PC-3 (cell line): Measurements from ENCODE around the gene DNAH7. TPM values are rescaled to one million over a fixed set of nuclear protein-coding genes. Genes with fewer than 3 reads are reported as not detected.
"Not testable (repeated sequence)": the region's sequence is repeated elsewhere in the genome, so short reads cannot be mapped to it uniquely, and the experiment has no call there.

Experiments used
- ATAC-seq: fragments of 200-7000 bp; cut with Tn5 transposase; 2 replicates; pipeline ENCODE4 v1.9.1; 2020; ENCODE audit warnings: mild to moderate bottlenecking, moderate library complexity
- BruUV-seq: library from RNA; stranded (reverse); fragments of 400-500 nt; replicated peaks from 2 replicates; lab custom pipeline; 2021; lab: Mats Ljungman, UMichigan
- CTCF ChIA-PET: fragments of 300-600 bp; sonication (Branson Sonifier 250); formaldehyde crosslinking; loops from one replicate; lab custom pipeline; 2022; ENCODE audit warnings: antibody characterized with exemption; lab: Charles Lee
- POLR2A ChIA-PET: fragments of 300-600 bp; sonication (Branson Sonifier 250); formaldehyde crosslinking; loops from one replicate; lab custom pipeline; 2022; ENCODE audit warnings: antibody characterized with exemption; ENCODE audit not compliant: unreplicated experiment; lab: Charles Lee
- DNase-seq: peaks from one replicate; pipeline ENCODE4 v3.0.0-alpha.2; 2015
- H2AFZ ChIP-seq: fragments of 300-600 bp; sonication (generic); 2 replicates; pipeline ENCODE4 v1.6.0; 2016; ENCODE audit warnings: antibody characterized with exemption, low read length
- H3F3A ChIP-seq: fragments of 300-600 bp; sonication (generic); one replicate; pipeline ENCODE4 v1.6.0; 2017; ENCODE audit warnings: antibody characterized with exemption, low read length, control low read depth, mild to moderate bottlenecking; ENCODE audit not compliant: unreplicated experiment
- H3K27ac ChIP-seq: fragments of 300-600 bp; sonication (generic); 2 replicates; pipeline ENCODE4 v1.5.1; 2016; ENCODE audit warnings: mild to moderate bottlenecking, low read length
- H3K27me3 ChIP-seq: fragments of 300-600 bp; sonication (generic); 2 replicates; pipeline ENCODE4 v1.6.1; 2016; ENCODE audit warnings: low read length, mixed read lengths
- H3K36me3 ChIP-seq: fragments of 300-600 bp; sonication (generic); 2 replicates; pipeline ENCODE4 v1.6.1; 2016; ENCODE audit warnings: low read depth, mixed run types, low read length, mixed read lengths
- H3K4me1 ChIP-seq: fragments of 300-600 bp; sonication (generic); 2 replicates; pipeline ENCODE4 v1.5.1; 2016; ENCODE audit warnings: low read length; ENCODE audit not compliant: insufficient read depth
- H3K4me2 ChIP-seq: fragments of 300-600 bp; sonication (generic); 2 replicates; pipeline ENCODE4 v1.6.0; 2016; ENCODE audit warnings: low read length
- H3K4me3 ChIP-seq: fragments of 300-600 bp; sonication (generic); 2 replicates; pipeline ENCODE4 v1.5.1; 2016; ENCODE audit warnings: mild to moderate bottlenecking, low read length, mixed read lengths
- H3K79me2 ChIP-seq: fragments of 300-600 bp; sonication (generic); 2 replicates; pipeline ENCODE4 v1.6.1; 2017; ENCODE audit warnings: low read length, mixed read lengths
- H3K9ac ChIP-seq: fragments of 300-600 bp; sonication (generic); 2 replicates; pipeline ENCODE4 v1.6.0; 2016; ENCODE audit warnings: mild to moderate bottlenecking, low read length
- H3K9me2 ChIP-seq: fragments of 300-600 bp; sonication (generic); replicated peaks from 2 replicates; pipeline ENCODE4 v1.6.1; 2016; ENCODE audit warnings: mixed run types, low read length, mixed read lengths
- H3K9me3 ChIP-seq: fragments of 300-600 bp; sonication (generic); 2 replicates; pipeline ENCODE4 v1.6.1; 2016; ENCODE audit warnings: low read length, mixed read lengths
- H4K20me1 ChIP-seq: fragments of 300-600 bp; sonication (generic); 2 replicates; pipeline ENCODE4 v1.6.1; 2016; ENCODE audit warnings: low read length, mixed read lengths
- CTCF ChIP-seq: fragments of 300-600 bp; sonication (generic); conservative IDR thresholded peaks from 2 replicates; pipeline ENCODE4 v1.5.1; 2017; ENCODE audit warnings: antibody characterized with exemption, low read depth, mild to moderate bottlenecking, low read length
- EZH2 ChIP-seq: fragments of 300-600 bp; sonication (generic); IDR thresholded peaks from one replicate; pipeline ENCODE4 v1.6.1; 2017; ENCODE audit warnings: antibody characterized with exemption, mild to moderate bottlenecking, low read length; ENCODE audit not compliant: unreplicated experiment
- EZH2phosphoT487 ChIP-seq: fragments of 300-600 bp; sonication (generic); IDR thresholded peaks from 2 replicates; pipeline ENCODE4 v1.6.1; 2018; ENCODE audit warnings: mild to moderate bottlenecking, antibody characterized with exemption, low read length, borderline replicate concordance
- intact Hi-C: fragments of 100-400 bp; cut with micrococcal nuclease; formaldehyde crosslinking; loops from 2 replicates; pipeline ENCODE4 v1.9.0; 2023
- total RNA-seq: library from RNA; depleted of rRNA; stranded (reverse); fragments of >200 nt; gene quantifications from 2 replicates; pipeline ENCODE4 v1.2.3, GENCODE V29; 2014; rRNA removed

DNAH7 gene
- total RNA-seq, 1 experiment from 2014 or later = 1.9 TPM

GRCh38 chr2:195695002-195695631 is 373.5 kb downstream of the DNAH7 start:
- POLR2A ChIA-PET = no interaction called here
- Histone ChIP-seq H4K20me1 (no peaks in the 10 kb centered on the region), H3K79me2 (no peaks in the 10 kb centered on the region), H3K9me2 (no peaks in the 10 kb centered on the region), H3K4me2 (no peak overlapping the region), H3K9me3 (no peaks in the 10 kb centered on the region), H3F3A (no peaks in the 10 kb centered on the region), H3K36me3 (peaks cover 2% of the 10 kb centered on the region; the same call in 1 of the 2 replicates), H3K9ac (no peak overlapping the region), H3K4me1 (no peaks in the 10 kb centered on the region), H3K27ac (no peak overlapping the region), H3K4me3 (no peak overlapping the region), H2AFZ (no peak overlapping the region), H3K27me3 (no peaks in the 10 kb centered on the region)
- ATAC-seq (no peak), DNase-seq (no peak)
- no TSS peak for BruUV-seq
- TF ChIP-seq EZH2 (no peak), EZH2phosphoT487 (no peak), CTCF (no peak)
- intact Hi-C loops = no loop called here
- CTCF ChIA-PET = no interaction called here

- no peaks in the 10 kb centered on the region for H3K79me2 ChIP-seq
- H4K20me1 ChIP-seq = no peaks in the 10 kb centered on the region
- no peaks in the 10 kb centered on the region for H3K9me3 ChIP-seq
- BruUV-seq = no TSS peak
- no peak overlapping the region for H2AFZ ChIP-seq
- H3K4me2 ChIP-seq = no peak overlapping the region
- ChIA-PET CTCF (no interaction called here), POLR2A (no interaction called here)
- H3K27me3 ChIP-seq = no peaks in the 10 kb centered on the region
- H3F3A ChIP-seq = no peaks in the 10 kb centered on the region
- intact Hi-C loops = no loop called here
- H3K9me2 ChIP-seq = no peaks in the 10 kb centered on the region
- H3K9ac ChIP-seq = no peak overlapping the region
- DNase-seq = no peak
- no peak overlapping the region for H3K27ac ChIP-seq
- H3K4me3 ChIP-seq = no peak overlapping the region
- no peaks in the 10 kb centered on the region for H3K4me1 ChIP-seq
- no peaks in the 10 kb centered on the region for H3K36me3 ChIP-seq
- TF ChIP-seq EZH2 (no peak), EZH2phosphoT487 (no peak), CTCF (no peak)
- ATAC-seq = no peak
Observed at GRCh38 chr2:195694553-195694952, 374.1 kb downstream of the DNAH7 start.

- DNase-seq, ATAC-seq, H4K20me1 ChIP-seq, H3K79me2 ChIP-seq, H3K27me3 ChIP-seq, POLR2A ChIA-PET, H2AFZ ChIP-seq, H3K4me3 ChIP-seq, H3K36me3 ChIP-seq, H3K4me2 ChIP-seq, H3K27ac ChIP-seq, H3K9me2 ChIP-seq, BruUV-seq, H3K9ac ChIP-seq, H3K4me1 ChIP-seq, intact Hi-C loops, CTCF ChIA-PET, H3F3A ChIP-seq, H3K9me3 ChIP-seq: not testable (repeated sequence)
Observed at GRCh38 chr2:195692531-195692930, 376.1 kb downstream of the DNAH7 start.

Other genes starting within 250 kb of the DNAH7 start
- 21.3 and 22.1 TPM in 2 replicates for gene STK17B, start 102.7 kb upstream of the DNAH7 start, total RNA-seq